Measurements from ENCODE around the gene SAP25.
"Not testable (repeated sequence)": the region's sequence is repeated elsewhere in the genome, so short reads cannot be mapped to it uniquely, and the experiment has no call there.

Gene SAP25

GRCh38 chr7:100528108-100528866, 45.4 kb downstream of the SAP25 start:
- DNase-seq, result not testable (repeated sequence)

GRCh38 chr7:100523192-100523591, 50.5 kb downstream of the SAP25 start:
- not testable (repeated sequence) for DNase-seq

All from retina (tissue), 1 donor.